ENCODE measurements around the gene SERPINF2.

DNA sequence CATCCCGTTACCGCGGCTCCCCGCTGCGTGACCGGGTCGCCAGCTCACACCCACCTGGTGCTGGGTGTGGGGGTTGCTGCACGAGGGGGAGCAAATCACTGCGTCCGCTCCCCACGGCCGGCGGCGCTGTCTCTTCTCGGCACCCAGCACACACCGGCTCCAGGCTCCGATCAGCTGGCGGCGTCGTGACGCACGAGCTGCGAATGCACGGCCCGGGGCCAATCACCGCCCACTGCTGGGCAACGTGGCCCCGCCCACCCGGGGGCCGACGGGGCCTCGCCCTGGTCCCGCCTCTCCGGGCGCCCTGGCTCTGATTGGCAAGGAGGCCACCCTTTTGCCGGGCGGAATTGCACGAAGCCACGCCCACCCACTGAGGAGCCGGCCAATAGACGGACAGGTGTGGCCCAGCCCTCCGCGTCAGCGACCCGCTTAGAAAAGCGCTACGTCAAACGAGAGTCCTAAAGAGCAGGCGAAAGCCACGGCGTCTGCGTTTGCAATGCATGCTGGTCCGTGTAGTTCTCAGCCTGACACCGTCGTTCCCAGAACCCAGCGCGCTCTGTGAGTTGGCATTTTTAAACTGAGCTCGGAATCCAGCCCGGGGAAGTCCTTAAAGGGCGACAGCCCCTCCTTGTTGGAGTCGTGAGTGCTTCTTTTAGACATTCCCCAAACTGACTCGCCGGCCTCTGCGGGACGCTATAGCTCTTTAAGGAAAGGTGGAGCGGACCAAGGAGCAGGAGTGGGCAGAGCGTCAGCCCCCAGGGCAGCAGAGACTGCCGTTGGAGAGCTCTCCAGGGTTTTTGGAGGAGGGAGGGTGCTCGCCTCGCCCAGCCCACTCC, 26.4 kb upstream of the SERPINF2 start:
- TF ChIP-seq, protein P1, sequence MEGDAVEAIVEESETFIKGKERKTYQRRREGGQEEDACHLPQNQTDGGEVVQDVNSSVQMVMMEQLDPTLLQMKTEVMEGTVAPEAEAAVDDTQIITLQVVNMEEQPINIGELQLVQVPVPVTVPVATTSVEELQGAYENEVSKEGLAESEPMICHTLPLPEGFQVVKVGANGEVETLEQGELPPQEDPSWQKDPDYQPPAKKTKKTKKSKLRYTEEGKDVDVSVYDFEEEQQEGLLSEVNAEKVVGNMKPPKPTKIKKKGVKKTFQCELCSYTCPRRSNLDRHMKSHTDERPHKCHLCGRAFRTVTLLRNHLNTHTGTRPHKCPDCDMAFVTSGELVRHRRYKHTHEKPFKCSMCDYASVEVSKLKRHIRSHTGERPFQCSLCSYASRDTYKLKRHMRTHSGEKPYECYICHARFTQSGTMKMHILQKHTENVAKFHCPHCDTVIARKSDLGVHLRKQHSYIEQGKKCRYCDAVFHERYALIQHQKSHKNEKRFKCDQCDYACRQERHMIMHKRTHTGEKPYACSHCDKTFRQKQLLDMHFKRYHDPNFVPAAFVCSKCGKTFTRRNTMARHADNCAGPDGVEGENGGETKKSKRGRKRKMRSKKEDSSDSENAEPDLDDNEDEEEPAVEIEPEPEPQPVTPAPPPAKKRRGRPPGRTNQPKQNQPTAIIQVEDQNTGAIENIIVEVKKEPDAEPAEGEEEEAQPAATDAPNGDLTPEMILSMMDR (IDR thresholded peaks at IDR 0.05) = no peak
- peak in 1 of 2 donors; percentile 82 for TF ChIP-seq POLR2A (IDR thresholded peaks at IDR 0.05)
